SKM-1 (cell line): ENCODE measurements around the gene CD69.
A peak's percentile ranks its signal among the peaks of the same experiment; 100 is the strongest.
"Not testable (repeated sequence)": the region's sequence is repeated elsewhere in the genome, so short reads cannot be mapped to it uniquely, and the experiment has no call there.

ENCODE experiments used
- DNase-seq: peaks from one replicate; lab custom pipeline; 2025; ENCODE audit not compliant: unreplicated experiment; lab: John Stamatoyannopoulos, UW

Gene CD69

DNA sequence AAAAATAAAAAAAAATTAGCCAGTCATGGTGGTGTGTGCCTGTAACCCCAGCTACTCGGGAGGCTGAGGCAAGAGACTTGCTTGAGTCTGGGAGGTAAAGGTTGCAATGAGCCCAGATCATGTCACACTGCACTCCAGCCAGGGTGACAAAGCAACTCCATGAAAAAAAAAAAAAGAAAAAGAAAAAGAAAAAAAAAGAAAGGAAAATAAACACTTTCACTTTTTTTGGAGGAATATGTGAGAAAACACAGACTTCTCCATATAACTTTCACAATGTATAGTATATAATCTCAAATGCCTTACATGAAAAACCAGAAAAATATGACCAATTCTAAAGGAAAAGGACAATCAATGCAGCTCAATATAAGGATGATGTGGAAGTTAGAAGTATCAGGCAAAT is 36.7 kb downstream of the CD69 start:
- no peak for DNase-seq

DNA sequence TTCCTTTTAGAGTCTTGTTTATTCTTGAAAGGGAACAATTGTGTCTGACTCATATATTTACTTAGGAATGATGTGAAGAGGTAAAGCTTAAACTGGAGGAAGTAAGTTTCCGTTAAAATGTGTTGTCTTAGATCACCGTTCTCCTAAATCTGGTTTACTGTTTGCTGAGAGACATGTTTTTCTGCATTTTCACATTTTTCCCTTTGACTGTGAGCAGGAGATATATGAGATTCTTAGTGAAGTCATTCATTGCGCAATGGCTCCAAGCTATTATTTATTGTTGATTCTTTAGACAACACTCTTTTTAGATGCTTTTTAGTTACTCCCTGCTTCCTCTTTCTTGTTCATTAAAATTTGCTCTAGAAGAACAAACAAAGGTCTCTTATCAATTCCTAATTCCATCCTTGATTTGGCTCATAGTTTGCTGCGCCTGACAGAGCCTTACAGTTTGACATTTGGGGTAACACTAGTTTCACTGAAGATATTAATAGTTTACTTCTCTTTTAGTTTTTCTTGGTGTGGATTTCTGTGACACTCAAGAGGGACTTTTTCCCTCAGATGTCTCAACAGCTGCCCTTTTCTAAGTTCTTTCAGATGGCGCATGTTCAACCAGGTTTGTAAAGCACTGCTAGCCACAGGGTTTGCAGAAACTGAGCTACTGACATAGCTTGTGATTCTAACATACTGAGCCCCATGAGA is 39.2 kb downstream of the CD69 start:
- no peak for DNase-seq

GRCh38 chr12:9719790-9720189 is 40.9 kb downstream of the CD69 start:
- no peak for DNase-seq

DNA sequence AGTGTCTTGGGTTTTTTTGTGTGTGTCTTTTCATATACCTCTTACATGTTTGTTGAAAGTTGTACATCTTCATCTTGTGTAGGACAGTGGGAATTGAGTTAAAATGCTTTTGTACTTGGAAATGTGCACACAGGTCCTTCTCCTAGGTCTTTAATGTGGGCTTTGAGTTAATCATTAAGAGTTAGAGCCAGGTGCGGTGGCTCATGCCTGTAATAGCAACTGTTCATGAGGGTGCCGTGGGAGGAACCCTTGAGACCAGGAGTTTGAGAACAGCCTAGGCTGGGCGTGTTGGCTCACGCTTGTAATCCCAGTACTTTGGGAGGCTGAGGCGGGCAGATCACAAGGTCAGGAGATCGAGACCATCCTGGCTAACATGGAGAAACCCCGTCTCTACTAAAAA is 41.7 kb downstream of the CD69 start:
- DNase-seq, result no peak

- DNase-seq, result no peak
Measured at GRCh38 chr12:9717070-9717925, 43.4 kb downstream of the CD69 start.

DNA sequence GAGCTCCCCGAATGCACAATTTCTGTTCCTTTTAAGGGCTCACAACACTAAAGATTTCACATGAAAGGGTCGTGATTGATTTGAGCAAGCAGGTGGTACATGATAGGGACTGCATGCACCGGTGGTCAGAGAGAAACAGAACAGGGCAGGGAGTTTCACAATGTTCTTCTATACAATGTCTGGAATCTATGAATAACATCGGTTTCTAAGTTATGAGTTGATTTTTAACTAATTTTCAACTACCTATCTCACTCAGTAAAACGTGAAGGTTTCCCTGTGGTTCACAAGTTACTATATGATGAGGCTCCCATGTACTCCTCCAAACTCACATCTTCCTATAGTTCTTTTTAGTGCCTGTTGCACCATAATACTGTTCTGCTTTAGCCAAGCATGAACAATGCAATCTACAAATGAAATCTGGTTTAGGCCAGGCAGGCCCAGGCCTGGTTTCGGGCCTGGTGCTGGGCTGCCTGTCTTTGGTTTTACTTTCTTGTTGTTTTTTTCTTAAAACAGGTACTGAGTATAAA is 47.6 kb downstream of the CD69 start:
- DNase-seq, result not testable (repeated sequence)

GRCh38 chr12:9711664-9712063 is 49.0 kb downstream of the CD69 start:
- no peak for DNase-seq

DNA sequence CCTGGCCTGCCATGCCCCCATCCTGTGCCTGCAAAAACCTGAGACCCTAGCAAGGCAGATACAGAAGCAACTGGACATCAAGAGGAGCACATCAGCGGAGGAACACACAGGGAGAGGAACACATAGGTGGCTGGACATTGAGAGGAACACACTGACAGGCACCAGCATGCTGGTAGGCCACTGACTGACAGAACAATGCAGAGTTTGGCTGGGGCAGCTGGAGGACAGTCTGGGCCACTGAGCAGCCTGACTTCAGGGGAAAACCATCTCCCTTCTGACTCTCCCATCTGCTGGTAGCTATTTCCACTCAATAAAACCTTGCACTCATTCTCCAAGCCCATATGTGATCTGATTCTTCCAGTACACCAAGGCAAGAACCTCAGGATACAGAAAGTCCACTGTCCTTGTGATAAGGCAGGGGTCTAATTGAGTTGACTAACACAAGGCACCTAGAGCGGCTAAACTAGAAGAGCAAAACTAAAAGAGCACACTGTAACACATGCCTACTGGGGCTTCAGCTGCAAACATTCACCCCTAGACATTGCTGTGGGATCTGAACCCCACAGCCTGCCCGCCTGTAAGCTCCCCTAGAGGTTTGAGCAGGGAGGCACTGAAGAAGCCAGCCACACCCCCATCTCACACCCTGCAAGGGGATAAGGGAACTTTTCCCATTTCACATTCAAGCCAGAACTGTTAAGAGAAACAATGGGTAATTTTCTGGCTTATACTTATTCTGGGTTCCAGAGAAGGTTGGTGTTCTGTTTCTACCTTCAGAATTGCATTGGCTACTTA is 49.9 kb downstream of the CD69 start:
- no peak for DNase-seq

- DNase-seq, result no peak
Measured at GRCh38 chr12:9708853-9709252, 51.8 kb downstream of the CD69 start.

GRCh38 chr12:9707864-9708808 is 52.6 kb downstream of the CD69 start:
- DNase-seq, result peak; percentile 7

DNA sequence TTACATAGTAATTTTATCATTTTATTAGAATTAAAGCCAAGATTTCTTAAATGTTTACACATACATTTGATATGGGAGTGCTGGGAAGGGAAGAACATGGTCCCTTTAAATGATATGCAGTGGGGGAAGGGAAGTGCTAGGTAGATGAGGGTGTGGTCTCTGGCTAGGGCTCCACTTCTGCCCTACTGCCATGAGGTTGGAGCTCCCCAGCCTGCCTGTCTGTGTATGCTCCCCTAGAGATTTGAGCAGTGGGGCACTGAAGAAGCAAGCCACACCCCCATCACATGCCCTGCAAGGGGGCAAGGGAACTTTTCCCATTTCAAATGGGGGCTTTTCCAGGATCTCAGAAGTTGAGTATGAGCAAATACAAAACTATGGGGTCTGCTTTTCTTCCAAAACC is 53.3 kb downstream of the CD69 start:
- DNase-seq, result no peak

DNA sequence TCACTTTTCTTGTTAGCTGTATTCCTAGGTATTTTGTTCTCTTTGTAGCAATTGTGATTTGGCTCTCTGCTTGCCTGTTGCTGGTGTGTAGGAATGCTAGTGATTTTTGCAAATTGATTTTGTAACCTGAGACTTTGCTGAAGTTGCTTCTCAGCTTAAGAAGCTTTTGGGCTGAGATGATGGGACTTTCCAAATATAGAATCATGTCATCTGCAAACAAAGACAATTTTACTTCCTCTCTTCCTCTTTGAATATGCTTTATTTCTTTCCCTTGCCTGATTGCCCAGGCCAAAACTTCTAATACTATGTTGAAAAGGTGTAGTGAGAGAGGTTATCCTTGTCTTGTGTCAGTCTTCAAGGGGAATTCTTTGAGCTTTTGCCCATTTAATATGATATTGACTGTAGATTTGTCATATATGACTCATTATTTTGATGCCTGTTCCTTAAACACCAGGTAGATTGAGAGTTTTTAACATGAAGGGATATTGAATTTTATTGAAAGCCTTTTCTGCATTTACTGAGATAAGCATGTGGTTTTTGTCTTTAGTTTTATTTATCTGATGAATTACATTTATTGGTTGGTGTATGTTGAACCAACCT is 54.5 kb downstream of the CD69 start:
- DNase-seq, result no peak

GRCh38 chr12:9704561-9704960 is 56.1 kb downstream of the CD69 start:
- not testable (repeated sequence) for DNase-seq
